Medulla oblongata (tissue), 1 donor: ENCODE results near the gene SPATA16.
"Not testable (repeated sequence)": the region's sequence is repeated elsewhere in the genome, so short reads cannot be mapped to it uniquely, and the experiment has no call there.

Experiments used
- DNase-seq: peaks from one replicate; pipeline ENCODE4 v3.0.0-alpha.2; 2015; ENCODE audit errors: extremely low spot score

Gene SPATA16

DNA sequence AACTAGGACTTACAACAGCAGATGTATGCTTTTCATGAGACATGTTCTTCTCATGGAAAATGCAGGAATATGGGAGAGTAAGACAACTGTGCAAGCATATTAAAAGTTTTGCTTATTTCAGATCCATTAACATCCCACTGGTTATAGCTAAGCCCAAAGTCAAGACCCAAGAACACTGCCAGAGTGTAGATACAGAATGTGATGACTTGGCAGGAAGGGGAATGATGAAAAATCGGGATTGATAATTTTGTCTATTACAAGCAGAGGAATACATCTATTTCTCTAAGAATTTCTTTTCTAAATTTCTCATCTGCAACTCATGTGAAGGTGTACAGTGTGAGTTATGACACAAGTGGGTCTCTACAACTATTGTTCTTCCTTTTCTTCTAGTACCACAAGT lies 76.4 kb downstream of the SPATA16 start:
- DNase-seq = no peak

DNA sequence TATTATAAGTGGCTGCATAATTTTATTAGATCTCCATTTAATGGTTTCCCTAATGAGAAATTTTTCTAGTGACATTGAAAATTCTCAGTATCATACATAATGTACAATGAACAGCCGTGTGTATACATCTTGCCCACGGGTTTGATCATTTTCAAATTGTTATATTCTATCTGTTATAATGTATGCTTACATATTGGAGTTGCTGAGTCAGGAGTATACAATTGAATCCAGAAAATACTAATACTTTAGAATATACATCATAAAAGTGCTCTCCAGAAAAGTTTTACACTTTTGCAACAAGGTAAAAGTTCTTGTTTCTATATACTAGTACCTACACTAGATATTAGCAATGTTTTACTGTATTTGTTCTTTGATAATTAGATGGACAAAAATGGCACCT lies 82.8 kb downstream of the SPATA16 start:
- DNase-seq = no peak

DNA sequence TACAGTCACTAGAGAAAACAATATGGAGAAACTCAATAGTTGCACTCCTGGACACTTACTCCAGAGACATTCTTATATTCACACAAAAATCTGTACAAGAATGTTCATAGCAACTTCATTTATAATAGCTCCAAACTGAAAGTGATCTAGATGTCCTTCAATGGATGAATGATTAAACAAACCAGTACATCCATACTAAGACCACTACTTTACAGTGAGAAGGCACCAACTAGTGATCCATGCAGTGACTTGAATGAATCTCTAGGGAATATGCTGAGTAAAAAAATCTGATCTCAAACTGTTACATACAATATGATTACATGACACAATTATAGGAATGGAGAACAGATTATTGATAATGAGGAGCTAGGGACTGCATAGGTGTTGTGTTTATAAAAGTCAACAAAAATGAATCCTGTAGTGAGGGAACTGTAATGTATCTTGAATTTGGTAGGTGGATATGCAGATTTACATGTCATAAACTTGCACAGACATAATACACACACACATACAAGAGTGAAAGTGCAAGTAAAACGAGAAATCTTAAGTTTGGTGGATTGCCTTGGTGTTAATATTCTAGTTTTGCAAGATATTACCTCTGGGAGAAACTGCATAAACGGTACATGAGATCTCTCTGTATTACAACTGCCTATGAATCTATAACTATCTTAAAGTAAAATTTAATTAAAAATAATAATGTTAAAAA lies 85.7 kb downstream of the SPATA16 start:
- DNase-seq = no peak

GRCh38 chr3:173049360-173049759 lies 91.7 kb downstream of the SPATA16 start:
- no peak for DNase-seq

DNA sequence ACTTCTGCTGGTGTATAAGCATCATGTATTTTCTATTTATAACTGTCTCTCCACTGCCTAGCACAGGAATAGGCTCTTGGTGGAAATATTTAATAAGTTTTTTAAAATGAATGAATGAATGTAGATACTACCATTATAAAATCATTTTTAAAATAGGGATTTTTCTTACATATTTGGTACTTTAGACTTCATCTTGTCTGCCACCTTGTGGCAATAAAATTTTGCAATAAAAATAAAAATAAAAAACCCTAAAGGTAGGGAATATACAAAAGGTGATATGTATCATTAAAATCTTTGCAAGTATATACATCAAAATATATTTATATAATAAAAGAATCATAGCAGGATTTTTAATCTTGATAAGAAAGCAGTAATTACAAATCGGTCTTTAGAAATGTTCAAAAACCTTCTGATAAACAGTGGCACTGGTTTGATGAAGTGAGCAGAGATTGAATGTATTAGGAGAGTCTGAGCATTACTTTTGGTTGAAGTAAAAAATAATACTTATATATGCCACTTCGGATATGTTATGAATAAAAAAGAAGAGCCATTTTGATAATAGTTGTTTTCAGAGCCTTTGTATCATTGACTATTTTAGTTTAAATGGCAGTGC lies 95.2 kb downstream of the SPATA16 start:
- peak; percentile 16 for DNase-seq

DNA sequence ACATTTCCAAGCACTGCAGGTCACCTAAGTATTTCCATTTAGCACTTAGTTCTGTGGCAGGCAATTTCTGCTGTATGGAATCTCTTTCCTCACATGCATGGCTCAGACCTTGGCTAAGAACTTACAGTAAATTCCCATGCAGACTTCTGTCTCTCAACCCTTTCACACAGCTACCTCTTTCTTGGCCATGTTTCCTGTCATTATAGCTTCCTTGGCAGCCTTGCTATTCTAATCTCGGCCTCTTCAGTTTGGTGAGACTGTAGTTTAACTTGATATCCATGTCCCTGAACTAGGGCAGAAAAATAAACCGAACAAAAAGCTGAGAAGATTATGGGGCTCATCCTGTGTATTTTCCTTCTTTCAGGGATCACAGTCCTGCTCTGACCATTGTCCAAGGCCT lies 96.0 kb downstream of the SPATA16 start:
- no peak for DNase-seq

DNA sequence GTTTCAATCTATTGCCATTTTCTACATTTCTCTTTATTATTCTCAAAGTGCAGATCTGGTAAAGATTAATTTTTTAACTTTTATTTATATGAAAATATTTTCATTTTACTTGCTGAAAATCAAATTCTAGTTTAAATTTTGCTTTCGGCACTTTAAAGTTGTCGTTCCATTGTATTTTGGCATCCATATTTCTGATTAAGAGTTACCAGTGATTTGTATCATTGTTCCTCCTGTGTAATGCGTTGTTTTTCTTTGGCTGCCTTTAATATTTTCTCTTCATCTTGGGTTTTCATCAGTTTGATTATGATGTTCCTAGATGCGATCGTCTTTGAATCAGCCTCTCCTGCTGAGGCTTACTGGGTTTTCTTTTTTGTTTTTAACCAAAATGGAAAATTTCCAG lies 97.3 kb downstream of the SPATA16 start:
- DNase-seq = no peak

- no peak for DNase-seq
Measured at GRCh38 chr3:173038484-173038871, 102.6 kb downstream of the SPATA16 start.

DNA sequence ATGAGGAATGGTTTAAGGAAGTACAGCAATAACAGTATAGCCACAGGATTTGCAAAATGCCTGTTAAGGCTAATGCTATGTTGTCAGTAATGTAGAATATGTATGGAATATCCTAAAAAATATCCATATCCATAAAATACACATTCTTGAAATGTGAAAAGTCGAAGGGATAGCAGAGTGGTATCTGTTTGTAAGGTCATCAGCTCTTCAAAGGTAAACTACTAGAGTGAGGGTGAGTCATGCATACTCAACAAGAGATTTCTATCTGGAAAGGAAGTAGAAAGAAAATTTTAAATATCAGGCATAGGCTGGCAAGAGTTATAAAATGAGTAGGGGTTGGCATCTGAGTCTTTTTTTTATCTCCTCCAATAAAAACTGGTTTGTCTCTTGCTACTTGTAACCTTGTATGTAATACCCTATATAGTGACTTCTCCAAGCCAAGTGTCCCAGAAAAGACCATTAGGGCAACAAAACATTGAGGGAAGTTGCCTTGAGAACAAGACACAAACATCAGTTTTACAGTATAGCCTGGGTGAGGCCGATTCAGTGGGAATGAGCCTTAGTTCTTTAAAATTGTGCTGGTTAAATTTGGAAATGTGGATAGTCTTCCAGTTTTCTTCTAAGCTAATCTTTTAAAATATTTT lies 103.1 kb downstream of the SPATA16 start:
- DNase-seq = no peak

GRCh38 chr3:173030273-173030672 lies 110.8 kb downstream of the SPATA16 start:
- DNase-seq = no peak

DNA sequence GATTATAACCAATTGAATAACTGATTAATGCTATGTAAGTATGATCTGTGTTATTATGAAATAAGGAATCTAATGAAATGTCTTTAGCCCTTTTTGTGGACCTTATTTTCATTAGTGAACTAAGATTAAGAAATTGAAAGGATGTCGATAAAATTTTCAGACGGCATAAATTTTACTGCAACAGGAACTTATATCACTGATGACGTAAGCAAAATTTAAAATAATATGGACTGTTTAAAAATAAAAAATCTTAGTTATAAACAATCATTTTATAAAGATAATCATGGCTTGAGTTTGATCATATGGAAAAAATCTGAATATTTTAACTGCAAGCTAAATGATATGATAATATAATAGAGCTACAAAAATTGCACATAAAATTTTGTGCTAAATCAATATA lies 112.7 kb downstream of the SPATA16 start:
- no peak for DNase-seq

DNA sequence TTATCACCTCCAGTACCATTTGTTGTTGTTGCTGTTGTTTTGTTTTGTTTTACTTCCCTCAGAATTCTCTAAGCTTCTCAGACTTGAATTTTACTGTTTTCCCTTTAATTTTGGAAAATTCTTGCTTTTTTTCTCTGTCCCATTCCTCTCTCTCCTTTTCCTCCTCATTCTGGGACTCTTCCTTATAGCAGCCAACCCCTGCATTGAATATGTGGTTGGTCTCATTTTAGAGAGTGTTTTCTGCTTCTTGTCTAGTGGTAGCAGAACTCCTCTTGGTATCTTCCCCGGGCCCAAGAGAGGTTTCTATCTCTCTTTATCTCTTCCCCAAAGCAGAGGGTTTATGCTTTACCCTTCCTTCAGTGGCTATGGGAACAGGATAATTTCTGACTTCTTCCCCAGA lies 113.6 kb downstream of the SPATA16 start:
- DNase-seq = no peak

GRCh38 chr3:173025941-173026340 lies 115.1 kb downstream of the SPATA16 start:
- DNase-seq = no peak

- no peak for DNase-seq
Measured at GRCh38 chr3:173021547-173022185, 119.4 kb downstream of the SPATA16 start.

DNA sequence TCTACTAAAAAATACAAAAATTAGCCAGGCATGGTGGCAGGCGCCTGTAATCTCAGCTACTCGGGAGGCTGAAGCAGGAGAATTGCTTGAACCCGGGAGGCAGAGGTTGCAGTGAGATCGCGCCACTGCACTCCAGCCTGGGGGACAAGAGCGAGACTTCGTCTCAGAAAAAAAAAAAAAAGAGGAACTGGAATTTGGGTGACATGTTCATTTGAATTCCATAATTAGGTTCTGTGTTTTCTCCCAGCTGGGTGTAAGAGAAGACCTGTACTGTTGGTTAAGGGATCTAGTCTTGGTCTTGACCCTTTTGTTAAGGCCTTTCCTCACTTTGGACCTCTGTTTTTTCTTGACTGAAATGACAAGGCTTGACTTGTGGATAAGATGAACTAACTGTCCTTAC lies 120.9 kb downstream of the SPATA16 start:
- not testable (repeated sequence) for DNase-seq

- no peak for DNase-seq
Measured at GRCh38 chr3:173019378-173019777, 121.7 kb downstream of the SPATA16 start.

DNA sequence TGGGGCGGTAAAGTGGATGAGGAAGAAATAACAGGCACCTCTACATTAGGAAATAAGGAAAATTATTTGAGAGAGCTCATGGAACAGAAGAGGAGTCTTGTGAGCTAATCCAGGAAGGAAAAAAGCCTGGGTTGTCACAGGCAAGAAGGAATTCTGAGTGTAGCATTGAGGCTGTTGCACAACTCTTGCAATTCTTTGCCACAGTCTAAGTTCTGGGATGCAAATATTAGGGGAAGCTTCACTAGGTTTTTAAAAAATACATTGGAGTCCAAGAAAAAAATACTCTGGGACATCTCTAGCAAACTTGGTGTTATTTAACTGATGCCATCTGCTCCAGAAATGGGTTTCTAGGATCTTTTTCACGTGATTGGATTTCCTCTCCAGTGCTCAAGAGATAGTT lies 122.3 kb downstream of the SPATA16 start:
- no peak for DNase-seq

DNA sequence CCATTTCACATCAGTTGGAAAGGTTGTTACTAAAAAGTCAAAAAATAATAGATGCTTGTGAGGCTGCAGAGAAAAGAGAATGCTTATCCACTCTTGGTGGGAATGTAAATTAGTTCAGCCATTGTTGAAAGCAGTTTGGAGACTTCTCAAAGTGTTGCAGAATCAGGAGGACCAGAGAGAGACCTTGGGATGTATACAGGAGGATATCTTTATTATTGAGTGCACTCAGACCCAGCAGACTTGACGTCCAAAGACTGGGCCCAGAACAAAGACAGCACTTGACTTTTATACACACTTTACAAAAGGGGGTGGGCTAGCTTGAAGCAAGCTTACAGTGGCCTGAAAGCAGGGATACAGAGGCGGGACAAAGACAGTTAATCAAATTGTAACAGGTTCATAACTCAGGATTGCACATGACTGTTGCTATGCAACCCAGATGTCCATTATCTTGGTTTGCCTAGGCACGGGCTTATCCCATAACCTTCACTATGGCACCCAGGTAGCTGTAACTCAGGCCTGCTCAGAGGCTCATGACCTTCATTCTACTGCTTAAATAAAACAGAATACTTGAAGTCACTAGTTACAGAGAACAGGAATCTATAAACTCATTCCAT lies 127.7 kb downstream of the SPATA16 start:
- no peak for DNase-seq

DNA sequence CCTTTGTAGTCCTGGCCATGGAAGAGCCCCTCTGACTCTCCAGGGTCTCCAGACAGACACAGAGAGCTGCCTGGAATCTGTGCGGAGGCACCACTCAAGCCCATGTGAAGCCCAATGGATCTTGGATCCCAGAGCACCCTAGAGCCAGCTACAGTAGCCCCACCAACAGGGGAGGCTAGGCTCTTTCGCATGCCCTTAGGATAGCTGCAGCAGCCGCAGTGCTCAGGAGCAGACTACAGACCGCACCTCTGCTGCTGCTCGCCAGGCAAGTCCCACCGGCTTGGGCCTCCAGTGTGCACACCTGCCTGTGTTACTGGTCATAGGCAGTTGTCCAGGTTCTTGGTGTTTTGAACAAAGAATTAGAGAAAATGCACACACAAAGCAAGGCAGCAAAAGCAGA lies 131.6 kb downstream of the SPATA16 start:
- DNase-seq = no peak

DNA sequence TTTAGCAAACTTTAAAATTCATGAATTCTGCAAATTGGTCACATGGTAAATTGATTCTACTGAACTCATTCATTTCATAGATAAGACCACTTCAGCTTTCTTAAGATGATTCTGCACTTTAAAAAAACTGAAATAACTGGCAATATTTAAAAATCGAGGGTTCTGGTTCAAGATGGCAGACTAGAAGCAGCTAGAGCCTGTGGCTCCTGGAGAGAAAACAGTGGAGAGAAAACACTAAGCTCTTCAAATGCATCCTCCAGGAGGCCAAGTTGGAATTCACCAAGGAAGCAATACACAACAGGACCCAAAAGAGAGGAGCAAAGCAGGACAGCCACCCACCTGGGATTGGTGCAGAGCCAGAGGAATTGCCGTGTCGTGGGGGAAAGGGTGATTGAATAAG lies 132.1 kb downstream of the SPATA16 start:
- no peak for DNase-seq

GRCh38 chr3:173007079-173007723 lies 133.8 kb downstream of the SPATA16 start:
- no peak for DNase-seq

GRCh38 chr3:173006006-173006405 lies 135.0 kb downstream of the SPATA16 start:
- no peak for DNase-seq
